Left hindlimb (tissue), 1 donor: ENCODE measurements around the gene SPDEF.

Source experiments
- DNase-seq: peaks from one replicate; pipeline ENCODE4 v3.0.0-alpha.2; 2018

Gene SPDEF

DNA sequence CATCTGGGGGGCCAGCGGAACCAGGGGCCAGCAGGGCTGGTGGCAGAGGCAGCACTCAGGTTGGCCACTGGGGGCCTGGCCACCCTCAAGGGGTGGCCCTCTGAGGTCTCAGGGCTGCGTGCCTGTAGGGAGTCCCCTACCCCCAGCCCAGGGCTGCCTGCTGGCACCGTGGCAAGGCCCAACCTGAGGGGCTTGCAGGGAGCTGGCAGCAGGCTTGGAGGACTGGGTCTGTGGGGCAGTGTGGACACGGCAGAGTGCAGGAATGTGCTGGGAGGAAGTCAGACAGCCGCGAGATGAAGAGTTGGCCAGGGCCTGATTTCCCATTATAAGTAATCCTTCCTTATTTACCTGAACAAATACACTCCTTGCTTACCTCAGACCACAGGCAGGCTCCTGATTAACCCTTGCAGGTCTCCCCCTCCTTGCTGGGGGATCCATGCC is at the start of gene SPDEF:
SPDEF (minus strand) TSS at position 299 of the 441 bp plus-strand sequence. CDS start 11,874 bp downstream, outside the sequence.
- no peak for DNase-seq

DNA sequence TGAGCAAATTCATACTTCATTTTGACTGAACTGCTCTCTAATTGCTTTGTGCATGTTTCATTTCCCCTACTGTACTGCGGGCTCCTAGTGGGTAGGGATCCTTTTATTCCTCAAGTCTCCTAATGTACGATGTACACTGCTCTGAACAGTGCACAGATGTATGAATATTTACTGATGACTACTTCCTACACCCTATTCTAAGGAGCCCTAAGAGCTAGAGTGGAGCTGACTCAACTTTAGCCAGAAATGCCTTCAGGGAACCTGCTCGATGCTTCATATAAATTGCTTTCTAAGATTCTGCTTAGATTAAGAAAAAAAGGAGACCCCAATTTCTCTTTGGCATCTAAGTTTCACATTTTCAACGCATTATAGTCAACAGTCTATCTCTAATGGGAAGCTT is 47.6 kb upstream of the SPDEF start:
- DNase-seq, result no peak

DNA sequence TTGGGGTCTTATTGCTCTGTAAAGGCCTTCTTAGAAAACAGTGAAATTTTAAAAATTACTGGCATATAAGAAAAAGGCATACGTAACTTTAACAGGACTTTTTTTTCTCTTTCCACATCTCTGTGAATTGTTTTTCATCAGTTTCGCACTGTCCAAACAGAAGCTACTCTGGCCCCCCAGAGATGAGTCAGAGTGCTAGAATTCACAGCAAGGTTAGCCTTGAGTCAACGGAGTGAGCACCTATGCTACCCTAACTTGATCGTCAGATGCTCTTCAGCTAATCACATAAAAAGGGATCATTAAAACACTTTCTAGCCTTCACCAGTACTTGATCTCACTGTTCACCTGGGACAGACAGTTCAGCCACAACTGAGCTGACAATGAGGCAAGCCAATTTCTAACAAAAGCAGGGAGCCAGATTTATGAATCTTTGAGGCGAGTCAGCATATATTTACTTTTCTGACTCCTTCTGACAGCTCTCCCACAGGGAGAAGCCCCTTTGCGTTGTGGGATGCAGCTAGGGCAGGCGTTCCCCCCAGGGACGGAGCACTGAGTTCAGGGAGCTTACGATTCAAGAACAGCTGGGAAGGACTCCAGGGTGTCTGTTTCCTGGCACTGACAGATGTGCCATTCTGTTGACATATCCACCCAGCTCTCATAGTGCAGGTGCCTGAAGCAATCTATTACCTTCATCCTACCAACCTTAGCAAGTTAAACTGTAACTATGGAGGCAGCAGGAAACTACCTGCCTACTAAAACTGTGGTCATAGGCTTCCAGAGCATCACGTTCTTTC is 46.4 kb upstream of the SPDEF start:
- DNase-seq, result no peak

DNA sequence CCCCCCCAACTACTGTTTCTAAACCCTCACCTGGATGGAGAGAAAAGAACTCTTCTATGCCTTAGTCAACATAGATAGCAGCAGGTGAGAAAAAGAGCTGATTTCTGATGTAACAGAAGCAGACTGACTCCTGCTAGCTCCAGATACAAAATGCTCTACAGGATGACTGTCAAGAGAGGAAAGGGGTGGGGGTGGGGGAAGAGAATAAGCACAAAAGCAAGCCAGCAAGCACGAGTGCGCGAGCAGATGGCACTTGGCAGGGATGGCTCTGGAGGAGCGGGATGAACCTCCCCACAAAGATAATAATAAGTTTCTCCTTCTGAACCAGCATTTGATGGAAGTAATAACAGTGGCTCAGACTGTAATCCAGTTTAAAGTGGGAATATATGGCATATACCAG is 45.6 kb upstream of the SPDEF start:
- no peak for DNase-seq

GRCh38 chr6:34600796-34601195 is 44.7 kb upstream of the SPDEF start:
- no peak for DNase-seq

DNA sequence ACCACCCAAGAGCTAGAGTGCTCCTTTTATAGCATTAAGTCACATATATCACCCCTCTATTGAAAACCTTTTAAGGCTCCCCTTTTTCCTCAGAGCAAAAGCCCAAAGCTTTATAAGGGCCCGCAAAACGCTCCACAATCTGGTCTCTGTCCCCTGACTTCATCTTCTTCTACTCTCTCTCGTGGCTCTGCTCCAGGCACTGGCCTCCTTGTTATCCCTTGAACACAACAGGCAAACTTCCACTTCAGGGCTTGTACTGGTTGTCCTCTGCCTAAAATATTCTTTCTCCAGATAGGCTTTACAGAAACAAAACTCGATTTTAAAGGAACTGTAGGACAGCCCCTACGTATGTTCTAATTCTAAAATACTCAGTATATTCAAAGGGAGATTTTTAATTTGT is 44.0 kb upstream of the SPDEF start:
- DNase-seq, result no peak

DNA sequence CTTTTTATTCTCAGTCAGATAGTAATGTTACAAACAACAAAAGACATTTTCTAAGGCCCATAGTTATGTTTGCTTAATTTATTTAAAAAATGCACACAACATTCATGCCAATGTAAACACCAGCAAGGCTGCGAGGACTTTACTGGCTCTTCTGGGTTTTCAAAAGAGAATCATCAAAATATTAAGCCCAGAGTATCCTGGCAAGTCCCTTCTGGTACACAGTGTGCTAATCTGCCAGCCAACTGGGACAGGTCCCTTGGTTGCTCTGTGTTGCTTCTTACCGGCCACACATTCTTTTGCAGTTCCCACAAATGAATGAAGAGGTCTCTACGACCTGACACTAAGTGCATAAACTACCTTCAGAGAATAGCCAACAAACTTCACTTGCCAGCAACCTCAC is 42.6 kb upstream of the SPDEF start:
- no peak for DNase-seq

- no peak for DNase-seq
These were observed 41.6 kb upstream of the SPDEF start for GRCh38 chr6:34597605-34598353.

DNA sequence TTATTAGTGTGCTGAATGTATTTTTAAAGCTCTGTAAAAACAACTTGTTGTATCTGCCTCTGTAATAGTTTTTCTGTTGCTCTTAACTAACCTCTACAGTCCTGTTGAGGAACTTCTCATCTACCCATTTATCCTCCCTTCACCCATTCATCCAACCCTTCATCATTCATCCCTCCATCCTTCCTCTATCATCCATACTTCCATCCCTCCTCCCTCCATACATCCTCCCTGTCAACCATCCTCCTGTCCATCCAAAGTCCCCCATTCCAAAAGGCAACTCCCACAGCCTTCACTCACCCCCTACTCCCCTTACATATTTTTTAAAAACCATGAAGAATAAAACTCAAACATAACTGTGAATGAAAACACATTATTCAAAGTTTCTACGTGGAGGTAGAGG is 40.7 kb upstream of the SPDEF start:
- no peak for DNase-seq

DNA sequence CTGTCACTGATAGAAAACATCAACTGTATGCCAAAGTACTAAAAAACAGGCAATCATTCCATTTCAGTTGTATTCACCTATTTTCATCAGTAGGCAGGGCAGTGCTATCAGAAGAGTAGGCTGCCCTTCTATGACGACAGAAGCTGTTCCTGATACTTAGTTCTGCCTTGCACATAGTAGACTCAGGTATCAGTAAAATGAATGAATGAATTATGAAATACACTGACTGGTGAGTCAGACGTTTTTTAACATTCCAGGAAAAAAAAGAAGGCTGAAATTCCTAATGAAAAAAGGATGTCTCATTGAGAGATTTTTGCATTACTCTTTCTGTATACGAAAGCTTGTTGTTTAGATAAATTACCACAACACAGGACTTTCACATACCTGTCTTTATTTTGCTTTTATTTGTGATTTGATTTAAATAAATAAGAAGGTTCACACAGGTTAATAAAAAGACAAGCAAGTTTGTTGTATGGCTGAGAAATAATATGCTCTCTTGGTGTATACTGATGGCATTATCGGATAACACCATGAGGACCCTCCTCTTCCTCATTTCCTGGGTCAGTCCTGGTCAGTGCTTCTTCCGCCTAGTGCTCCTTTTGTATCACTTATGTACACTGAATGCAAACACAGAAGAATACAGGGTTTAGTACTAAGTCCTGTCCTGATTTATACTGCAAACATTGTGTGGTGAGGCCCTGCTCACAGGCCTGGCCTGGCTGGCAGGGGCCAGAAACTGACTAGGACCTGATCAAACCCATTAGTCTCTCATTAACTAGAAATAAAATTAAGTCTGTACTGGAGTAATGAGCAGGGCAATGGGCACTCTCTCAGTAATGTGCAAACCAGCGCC is 39.4 kb upstream of the SPDEF start:
- no peak for DNase-seq

GRCh38 chr6:34593701-34594100 is 37.6 kb upstream of the SPDEF start:
- no peak for DNase-seq

DNA sequence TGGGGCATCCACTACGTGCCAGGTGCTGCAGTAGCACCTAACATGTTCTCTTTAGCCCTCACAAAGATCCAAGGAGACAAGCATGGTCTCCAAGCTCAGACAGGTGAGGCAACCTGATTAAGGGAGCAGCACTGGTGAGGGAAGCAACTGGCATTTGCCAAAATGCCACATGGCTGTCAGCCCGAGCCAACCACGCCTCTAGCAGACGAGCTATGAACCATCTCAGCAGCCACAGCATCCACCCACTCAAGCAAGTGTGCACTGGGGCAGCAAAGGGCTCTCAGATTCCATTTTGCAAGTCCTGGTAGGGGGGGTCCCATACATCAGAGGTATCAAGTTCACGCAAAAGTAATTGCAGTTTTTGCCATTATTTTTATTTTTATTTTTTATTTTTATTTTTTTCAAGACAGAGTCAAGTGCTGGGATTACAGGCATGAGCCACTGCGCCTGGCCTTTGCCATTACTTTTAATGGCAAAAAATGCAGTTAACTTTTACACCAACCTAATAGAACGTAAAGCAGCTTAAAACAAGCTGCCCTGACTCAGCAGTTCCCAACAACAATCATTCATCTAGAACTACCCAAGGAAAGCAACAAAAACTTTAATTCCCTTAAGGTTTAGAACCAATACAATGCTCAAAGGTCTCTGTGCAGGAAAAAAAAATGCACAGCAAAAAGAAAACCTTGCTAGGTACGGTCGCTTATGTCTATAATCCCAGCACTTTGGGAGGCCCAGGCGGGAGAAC is 36.3 kb upstream of the SPDEF start:
- no peak for DNase-seq

- no peak for DNase-seq
These were observed 33.6 kb upstream of the SPDEF start for GRCh38 chr6:34589691-34590090.

DNA sequence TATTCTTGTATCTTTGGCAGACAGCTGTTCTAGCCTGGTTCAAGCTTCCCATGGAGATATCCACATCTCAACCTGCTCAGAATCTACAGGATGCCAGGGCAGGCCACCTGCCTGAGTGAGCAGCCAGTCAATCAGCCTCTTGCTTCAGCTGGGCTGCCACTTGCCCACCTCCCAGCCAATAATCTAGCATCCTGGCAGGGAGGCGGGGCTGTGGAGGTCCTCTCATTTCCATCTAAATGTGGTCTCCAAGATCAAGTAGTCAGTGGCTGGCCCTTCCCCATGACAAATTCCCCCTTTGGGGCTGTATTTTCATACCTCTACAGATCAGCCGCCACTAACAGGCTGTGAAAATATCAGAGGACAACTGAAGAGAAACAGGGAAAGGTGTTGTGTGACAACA is 33.0 kb upstream of the SPDEF start:
- DNase-seq, result no peak

GRCh38 chr6:34587851-34588250 is 31.7 kb upstream of the SPDEF start:
- no peak for DNase-seq

- DNase-seq, result no peak
These were observed 31.2 kb upstream of the SPDEF start for GRCh38 chr6:34587325-34587724.

DNA sequence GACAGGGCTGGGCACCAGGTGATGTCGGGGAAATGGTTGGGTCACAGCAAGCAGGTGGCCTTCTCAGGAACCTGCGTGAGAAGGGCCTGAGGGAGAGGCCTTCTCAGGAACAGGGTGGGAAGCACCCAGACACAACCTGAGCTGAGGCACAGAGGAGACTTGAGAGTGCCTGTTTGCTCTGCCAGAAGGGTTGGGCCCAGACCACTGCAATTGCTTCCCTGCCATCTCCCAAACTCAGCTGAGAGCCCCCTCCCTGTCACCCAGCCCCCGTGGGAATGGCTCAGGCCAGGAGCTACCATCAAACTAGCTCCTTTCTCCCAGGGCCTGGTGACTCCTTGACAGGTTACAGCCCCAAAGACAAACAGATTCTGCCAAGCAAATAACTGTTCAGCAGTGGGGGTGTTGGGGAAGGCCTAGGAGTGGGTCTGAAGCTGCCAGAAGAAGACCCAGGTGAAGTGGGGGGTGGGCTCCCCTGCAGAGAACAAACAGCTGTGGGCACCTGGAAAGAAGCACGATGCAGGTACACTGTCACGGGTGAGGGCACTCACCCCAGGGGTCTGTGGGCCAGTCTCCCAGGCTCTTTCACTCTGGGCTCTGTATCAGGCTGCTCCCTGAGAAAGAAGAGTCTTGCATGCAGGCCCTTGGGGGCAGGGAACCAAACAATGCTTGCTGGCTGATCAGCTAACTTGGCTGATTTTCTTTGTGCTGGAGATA is 30.4 kb upstream of the SPDEF start:
- DNase-seq, result no peak

GRCh38 chr6:34585512-34586061 is 29.5 kb upstream of the SPDEF start:
- DNase-seq, result no peak

- no peak for DNase-seq
These were observed 29.0 kb upstream of the SPDEF start for GRCh38 chr6:34585108-34585507.

- no peak for DNase-seq
These were observed 28.6 kb upstream of the SPDEF start for GRCh38 chr6:34584694-34585093.

DNA sequence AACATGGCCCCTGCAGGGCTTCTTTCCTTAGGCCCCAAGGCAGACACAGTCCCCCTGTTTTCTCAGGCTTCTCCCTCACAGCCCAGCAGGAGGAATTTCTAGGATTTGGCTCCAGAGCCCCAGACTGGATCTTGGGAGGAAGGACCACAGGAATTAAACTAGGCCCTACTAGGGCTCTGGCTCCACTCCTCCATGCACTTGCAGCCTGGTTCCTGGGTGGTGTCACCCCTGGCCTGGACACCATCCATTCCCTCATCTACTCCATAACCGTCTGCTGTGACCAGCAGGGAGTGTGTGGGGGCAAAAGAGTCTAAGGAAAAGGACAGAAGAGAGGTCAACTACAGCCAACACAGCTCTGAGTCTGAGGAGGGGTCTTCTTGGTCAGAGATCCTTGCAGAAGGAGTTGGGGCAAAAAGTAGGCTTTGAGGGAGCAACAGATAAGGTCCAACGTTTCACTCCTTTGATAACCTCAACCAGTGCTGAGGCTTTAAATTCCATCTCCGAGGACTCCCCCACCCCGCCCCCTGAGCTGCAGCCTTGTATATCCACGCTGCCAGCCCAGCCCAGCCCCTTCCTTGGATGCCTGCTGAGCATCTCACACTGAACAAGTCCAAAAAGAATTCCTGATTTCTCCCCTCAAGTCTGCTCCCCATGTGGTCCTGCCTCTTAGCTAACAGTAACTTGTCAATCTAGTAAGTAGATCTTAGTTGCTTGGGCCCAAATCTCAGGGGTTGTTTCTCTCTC is 27.9 kb upstream of the SPDEF start:
- no peak for DNase-seq
